B cell (primary cell): Measurements from ENCODE around the gene MCTP1.

ENCODE experiments used
- EZH2 ChIP-seq: IDR thresholded peaks from 2 replicates; pipeline ENCODE4 v1.6.1; 2012; ENCODE audit warnings: borderline replicate concordance, low read depth, mild to moderate bottlenecking, moderate library complexity, low read length; ENCODE audit not compliant: insufficient read depth, poor library complexity, severe bottlenecking
- TF ChIP-seq, protein P1 (sequence below): fragments of 200-600 bp; IDR thresholded peaks from one replicate; pipeline ENCODE4 v1.8.0; 2022; ENCODE audit warnings: antibody characterized with exemption, mild to moderate bottlenecking

DNA sequence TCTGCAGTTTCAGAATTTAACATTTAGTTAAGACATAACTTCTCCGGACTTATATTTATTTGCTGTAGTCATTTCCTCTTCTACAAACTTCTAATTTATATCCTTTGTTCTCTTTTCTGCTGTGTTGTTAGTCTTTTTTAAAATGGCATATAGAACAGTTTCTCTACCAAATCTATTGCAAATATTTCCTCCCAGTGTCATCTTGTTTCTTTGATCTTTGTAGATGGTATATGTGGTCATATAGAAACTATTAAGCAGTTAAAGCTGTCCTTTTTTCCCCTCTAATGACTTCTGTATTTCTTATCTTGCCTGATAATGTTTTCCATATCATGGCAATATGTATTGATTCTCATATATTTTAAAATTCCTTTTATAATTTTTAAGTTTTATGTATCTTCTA lies 264.5 kb downstream of the MCTP1 start:
- TF ChIP-seq, protein P1, sequence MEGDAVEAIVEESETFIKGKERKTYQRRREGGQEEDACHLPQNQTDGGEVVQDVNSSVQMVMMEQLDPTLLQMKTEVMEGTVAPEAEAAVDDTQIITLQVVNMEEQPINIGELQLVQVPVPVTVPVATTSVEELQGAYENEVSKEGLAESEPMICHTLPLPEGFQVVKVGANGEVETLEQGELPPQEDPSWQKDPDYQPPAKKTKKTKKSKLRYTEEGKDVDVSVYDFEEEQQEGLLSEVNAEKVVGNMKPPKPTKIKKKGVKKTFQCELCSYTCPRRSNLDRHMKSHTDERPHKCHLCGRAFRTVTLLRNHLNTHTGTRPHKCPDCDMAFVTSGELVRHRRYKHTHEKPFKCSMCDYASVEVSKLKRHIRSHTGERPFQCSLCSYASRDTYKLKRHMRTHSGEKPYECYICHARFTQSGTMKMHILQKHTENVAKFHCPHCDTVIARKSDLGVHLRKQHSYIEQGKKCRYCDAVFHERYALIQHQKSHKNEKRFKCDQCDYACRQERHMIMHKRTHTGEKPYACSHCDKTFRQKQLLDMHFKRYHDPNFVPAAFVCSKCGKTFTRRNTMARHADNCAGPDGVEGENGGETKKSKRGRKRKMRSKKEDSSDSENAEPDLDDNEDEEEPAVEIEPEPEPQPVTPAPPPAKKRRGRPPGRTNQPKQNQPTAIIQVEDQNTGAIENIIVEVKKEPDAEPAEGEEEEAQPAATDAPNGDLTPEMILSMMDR = no peak
- no peak for TF ChIP-seq EZH2
